ENCODE data around the gene LNX1.

GRCh38 chr4:53572600-53572994 is 18.7 kb downstream of the LNX1 start:
- TF ChIP-seq CTCF (IDR thresholded peaks at IDR 0.05) (no peak), POLR2A (IDR thresholded peaks at IDR 0.05) (no peak)
